ENCODE results near the gene NCS1. TPM values are rescaled to one million over a fixed set of nuclear protein-coding genes. Genes with fewer than 3 reads are reported as not detected.
A peak's percentile ranks its signal among the peaks of the same experiment; 100 is the strongest.

The NCS1 gene
- total RNA-seq, 1 donor from 2014 or later: 312 TPM

DNA sequence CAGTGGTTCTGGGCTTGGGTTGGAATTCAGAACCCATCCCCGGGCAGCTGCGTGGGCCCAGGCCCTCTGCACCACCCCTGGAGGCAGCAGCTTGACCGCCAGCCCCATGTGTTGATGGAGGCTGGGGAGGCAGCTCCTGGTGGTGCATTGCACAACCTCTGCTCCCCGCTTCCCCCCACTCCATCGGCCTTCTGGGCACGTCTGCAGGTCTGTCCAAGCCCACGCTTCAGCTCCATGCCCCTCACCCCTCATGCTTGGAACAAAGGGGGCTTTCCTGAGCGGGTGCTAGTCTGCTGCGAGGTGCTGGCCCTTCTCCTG lies 1.4 kb downstream of the NCS1 start:
- Mint-ChIP-seq H3K27me3 (ENCODE audit: unreplicated experiment) (peaks cover 17% of the 10 kb centered on the region), H3K4me1 (ENCODE audit: low read depth, unreplicated experiment) (peaks cover 24% of the 10 kb centered on the region), H3K27ac (ENCODE audit: unreplicated experiment) (peak overlapping the region; percentile 96), H3K36me3 (ENCODE audit: unreplicated experiment) (no peaks in the 10 kb centered on the region), H3K4me3 (ENCODE audit: unreplicated experiment) (peak overlapping the region; percentile 93), H3K9me3 (ENCODE audit: unreplicated experiment) (peaks cover 11% of the 10 kb centered on the region)
- no peak for DNase-seq
- TF ChIP-seq, protein P1, sequence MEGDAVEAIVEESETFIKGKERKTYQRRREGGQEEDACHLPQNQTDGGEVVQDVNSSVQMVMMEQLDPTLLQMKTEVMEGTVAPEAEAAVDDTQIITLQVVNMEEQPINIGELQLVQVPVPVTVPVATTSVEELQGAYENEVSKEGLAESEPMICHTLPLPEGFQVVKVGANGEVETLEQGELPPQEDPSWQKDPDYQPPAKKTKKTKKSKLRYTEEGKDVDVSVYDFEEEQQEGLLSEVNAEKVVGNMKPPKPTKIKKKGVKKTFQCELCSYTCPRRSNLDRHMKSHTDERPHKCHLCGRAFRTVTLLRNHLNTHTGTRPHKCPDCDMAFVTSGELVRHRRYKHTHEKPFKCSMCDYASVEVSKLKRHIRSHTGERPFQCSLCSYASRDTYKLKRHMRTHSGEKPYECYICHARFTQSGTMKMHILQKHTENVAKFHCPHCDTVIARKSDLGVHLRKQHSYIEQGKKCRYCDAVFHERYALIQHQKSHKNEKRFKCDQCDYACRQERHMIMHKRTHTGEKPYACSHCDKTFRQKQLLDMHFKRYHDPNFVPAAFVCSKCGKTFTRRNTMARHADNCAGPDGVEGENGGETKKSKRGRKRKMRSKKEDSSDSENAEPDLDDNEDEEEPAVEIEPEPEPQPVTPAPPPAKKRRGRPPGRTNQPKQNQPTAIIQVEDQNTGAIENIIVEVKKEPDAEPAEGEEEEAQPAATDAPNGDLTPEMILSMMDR (IDR thresholded peaks at IDR 0.05; ENCODE audit: partially characterized antibody, unreplicated experiment): no peak

DNA sequence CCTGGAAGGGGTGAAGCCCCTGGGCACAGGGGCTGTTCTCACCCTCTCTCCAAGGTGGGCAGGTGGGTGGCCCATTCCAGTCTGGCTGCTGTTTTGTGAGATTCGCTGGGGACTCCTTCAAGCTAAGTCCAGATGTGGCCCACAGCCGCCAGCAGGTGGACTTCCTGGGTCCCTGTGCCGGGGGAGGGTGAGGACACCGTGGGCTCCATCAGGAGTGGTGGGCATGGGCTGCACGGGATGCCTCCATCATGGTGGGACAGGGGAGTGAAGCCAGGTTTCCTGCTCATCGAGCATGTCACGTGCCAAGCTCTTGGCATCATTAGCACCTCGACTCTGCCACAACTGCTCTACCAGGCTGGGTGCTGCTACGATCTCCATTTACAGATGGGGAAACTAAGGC lies 1.8 kb downstream of the NCS1 start:
- Mint-ChIP-seq H3K4me3 (ENCODE audit: unreplicated experiment) (peak overlapping the region; percentile 93), H3K9me3 (ENCODE audit: unreplicated experiment) (peaks cover 10% of the 10 kb centered on the region), H3K36me3 (ENCODE audit: unreplicated experiment) (no peaks in the 10 kb centered on the region), H3K27me3 (ENCODE audit: unreplicated experiment) (peaks cover 17% of the 10 kb centered on the region), H3K4me1 (ENCODE audit: low read depth, unreplicated experiment) (peaks cover 24% of the 10 kb centered on the region), H3K27ac (ENCODE audit: unreplicated experiment) (peak overlapping the region; percentile 96)
- TF ChIP-seq, protein P1 (IDR thresholded peaks at IDR 0.05; ENCODE audit: partially characterized antibody, unreplicated experiment): no peak
- DNase-seq: no peak

DNA sequence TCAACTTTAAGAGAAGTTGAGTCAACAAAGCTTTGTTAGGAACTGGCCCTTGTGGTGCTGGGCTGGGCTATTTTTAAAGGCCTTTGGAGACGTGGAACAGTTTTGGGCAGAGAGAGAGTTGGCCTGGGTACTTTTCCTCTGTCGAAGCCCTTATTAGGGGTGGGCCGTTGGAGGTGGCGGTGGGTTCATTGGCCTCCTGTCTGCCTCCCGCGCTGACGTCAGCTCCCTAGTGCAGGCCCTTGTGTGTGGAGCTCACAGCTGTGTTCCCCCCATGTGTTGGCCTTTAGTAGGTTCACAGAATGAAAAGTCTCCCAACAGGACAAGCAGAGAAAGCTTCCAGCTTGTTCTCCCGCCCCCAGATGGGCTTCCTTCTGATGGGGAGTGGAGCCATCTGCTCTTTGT lies 2.7 kb downstream of the NCS1 start:
- H3K27me3 Mint-ChIP-seq (ENCODE audit: unreplicated experiment): peaks cover 17% of the 10 kb centered on the region
- TF ChIP-seq, protein P1 (IDR thresholded peaks at IDR 0.05; ENCODE audit: partially characterized antibody, unreplicated experiment): no peak
- no peaks in the 10 kb centered on the region for H3K36me3 Mint-ChIP-seq (ENCODE audit: unreplicated experiment)
- peak; percentile 74 for DNase-seq
- peaks cover 12% of the 10 kb centered on the region for H3K9me3 Mint-ChIP-seq (ENCODE audit: unreplicated experiment)
- H3K27ac Mint-ChIP-seq (ENCODE audit: unreplicated experiment): peak overlapping the region; percentile 96
- peaks cover 24% of the 10 kb centered on the region for H3K4me1 Mint-ChIP-seq (ENCODE audit: low read depth, unreplicated experiment)
- peak overlapping the region; percentile 93 for H3K4me3 Mint-ChIP-seq (ENCODE audit: unreplicated experiment)

DNA sequence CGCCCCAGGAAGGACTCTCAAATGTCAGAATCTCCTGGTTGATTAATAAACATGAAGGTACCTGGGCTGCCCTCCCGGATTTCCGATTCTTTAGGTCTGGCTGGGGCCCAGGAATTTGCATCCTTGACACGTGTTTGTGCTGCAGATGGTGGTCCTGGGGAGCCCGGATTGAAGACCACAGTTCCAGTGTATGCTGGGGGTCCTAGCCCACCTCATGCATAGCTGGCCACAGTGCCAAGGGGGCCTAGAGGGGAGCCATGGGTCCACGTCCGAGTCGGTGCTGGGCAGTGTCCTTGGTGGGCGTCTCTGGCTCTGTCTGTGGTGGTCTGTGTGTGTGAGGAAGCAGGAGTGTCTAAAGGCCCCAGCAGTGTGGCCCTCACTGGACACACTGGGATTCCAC lies 3.2 kb downstream of the NCS1 start:
- TF ChIP-seq, protein P1 (IDR thresholded peaks at IDR 0.05; ENCODE audit: partially characterized antibody, unreplicated experiment): no peak
- H3K4me3 Mint-ChIP-seq (ENCODE audit: unreplicated experiment): peak overlapping the region; percentile 93
- DNase-seq: no peak
- peaks cover 26% of the 10 kb centered on the region for H3K4me1 Mint-ChIP-seq (ENCODE audit: low read depth, unreplicated experiment)
- H3K36me3 Mint-ChIP-seq (ENCODE audit: unreplicated experiment): no peaks in the 10 kb centered on the region
- peaks cover 17% of the 10 kb centered on the region for H3K27me3 Mint-ChIP-seq (ENCODE audit: unreplicated experiment)
- peaks cover 12% of the 10 kb centered on the region for H3K9me3 Mint-ChIP-seq (ENCODE audit: unreplicated experiment)
- H3K27ac Mint-ChIP-seq (ENCODE audit: unreplicated experiment): peak overlapping the region; percentile 96

DNA sequence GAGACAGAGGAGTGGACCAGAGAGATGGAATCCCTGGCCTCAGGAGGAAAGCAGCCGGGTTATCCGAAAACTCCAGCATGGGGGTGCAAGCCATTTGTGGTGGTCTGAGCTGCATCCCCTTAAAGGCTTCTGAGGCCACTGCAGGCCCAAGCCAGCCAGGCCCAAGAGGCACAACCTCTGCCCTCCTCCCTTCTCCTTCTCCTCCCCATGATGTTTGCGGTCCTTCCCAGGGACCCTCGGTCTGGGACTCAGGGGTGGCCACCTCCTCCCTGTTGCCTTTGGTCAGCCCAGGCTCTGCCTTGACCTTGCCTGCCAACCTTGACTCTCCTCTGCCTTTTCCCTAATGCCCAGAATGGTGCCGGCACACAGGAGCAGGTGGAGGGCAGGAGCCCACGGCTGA lies 4.6 kb downstream of the NCS1 start:
- Mint-ChIP-seq H3K27me3 (ENCODE audit: unreplicated experiment) (peaks cover 12% of the 10 kb centered on the region), H3K27ac (ENCODE audit: unreplicated experiment) (peak overlapping the region; percentile 48), H3K36me3 (ENCODE audit: unreplicated experiment) (no peaks in the 10 kb centered on the region), H3K4me1 (ENCODE audit: low read depth, unreplicated experiment) (peaks cover 24% of the 10 kb centered on the region), H3K9me3 (ENCODE audit: unreplicated experiment) (peaks cover 12% of the 10 kb centered on the region), H3K4me3 (ENCODE audit: unreplicated experiment) (no peak overlapping the region)
- no peak for DNase-seq
- TF ChIP-seq, protein P1 (IDR thresholded peaks at IDR 0.05; ENCODE audit: partially characterized antibody, unreplicated experiment): no peak
